HG03571 (cell line): ENCODE data around the gene NNT.
"Not testable (repeated sequence)": the region's sequence is repeated elsewhere in the genome, so short reads cannot be mapped to it uniquely, and the experiment has no call there.

Source experiments
- ATAC-seq: cut with Tn5 transposase; IDR thresholded peaks from one replicate; pipeline ENCODE4 v1.9.1; 2021; ENCODE audit not compliant: unreplicated experiment

NNT gene

DNA sequence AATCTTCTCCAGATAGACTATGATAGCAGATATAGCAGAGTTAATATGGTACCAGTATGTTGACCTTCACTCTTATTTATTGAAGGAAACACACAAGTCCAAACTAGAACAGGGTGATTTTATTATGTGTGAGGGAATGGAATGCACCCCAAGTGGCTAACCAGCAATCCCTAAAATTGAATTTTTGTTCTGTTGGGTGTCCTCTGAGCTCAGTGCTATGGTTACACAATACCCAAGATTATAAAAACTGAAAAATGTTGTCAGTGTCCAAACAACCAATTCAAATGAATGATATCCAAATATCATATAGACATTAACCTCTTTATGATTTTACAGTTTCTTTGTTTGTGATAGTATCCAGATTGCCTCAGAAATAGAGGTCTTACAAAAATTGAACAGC lies 60.9 kb downstream of the NNT start:
- no peak for ATAC-seq

DNA sequence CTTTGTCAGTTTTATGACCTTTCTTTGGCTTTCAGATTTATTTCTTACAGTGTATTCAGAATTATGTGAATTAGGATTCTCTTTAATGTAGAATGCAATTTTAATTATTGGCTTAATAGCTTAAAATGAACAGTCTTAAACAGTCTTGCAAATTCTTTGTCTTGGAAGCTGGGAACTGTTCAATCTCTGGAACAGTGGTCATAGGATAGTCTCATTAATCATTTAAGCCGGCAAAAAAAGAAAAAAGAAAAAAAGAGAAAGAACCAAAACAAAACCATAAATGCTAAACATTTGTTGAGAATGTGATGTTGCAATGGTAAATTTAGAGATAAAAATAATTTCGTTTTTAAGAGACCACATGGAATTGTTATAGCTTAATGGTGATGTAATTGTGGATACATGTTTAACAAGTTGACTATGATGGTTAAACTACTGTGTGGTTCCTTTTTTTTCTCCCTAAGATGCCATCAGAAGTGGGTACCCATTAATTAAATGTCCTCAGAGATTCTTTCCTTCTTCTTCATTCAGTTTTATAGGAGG lies 61.6 kb downstream of the NNT start:
- ATAC-seq = no peak

- not testable (repeated sequence) for ATAC-seq
These were observed 62.8 kb downstream of the NNT start for GRCh38 chr5:43665749-43666148.

GRCh38 chr5:43666728-43667127 lies 63.7 kb downstream of the NNT start:
- ATAC-seq = not testable (repeated sequence)

DNA sequence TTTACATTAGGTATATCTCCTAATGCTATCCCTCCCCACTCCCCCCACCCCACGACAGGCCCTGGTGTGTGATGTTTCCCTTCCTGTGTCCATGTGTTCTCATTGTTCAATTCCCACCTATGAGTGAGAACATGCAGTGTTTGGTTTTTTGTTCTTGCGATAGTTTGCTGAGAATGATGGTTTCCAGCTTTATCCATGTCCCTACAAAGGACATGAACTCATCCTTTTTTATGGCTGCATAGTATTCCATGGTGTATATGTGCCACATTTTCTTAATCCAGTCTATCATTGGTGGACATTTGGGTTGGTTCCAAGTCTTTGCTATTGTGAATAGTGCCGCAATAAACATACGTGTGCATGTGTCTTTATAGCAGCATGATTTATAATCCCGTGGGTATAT lies 64.4 kb downstream of the NNT start:
- not testable (repeated sequence) for ATAC-seq

DNA sequence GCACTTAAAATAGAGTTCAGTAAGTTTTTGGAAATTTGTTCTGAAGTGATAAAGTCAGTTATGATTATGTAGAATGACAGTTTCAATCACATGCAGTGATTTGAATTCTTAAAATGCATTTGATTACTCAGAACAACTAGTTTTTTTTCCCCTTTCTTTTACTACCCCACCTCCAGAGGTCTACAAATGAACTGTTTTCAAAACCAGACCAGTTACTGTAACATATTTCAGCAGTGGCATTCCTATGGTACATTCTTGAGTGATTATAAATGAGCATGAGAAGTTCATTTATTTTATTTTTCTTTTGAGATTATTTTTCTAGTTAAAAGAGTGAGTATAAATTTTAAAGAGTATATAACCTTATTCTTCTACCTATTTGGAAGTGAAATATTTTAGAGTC lies 71.6 kb downstream of the NNT start:
- ATAC-seq = no peak

DNA sequence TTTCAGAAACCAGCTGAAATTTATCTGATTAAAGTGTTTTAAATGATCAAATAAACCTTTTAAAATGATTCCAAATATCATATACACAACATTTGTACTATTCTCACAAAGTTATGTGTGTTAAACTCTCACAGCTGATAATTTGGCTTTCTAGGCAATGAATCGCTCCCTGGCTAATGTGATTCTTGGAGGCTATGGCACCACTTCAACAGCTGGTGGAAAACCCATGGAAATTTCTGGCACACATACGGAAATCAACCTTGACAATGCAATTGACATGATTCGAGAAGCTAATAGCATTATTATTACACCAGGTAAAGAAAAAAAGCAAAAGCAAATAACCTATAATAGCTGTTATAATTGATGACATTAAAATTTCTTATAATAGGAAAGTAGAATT lies 72.4 kb downstream of the NNT start:
- ATAC-seq = no peak

- ATAC-seq = no peak
These were observed 73.3 kb downstream of the NNT start for GRCh38 chr5:43676083-43676840.

DNA sequence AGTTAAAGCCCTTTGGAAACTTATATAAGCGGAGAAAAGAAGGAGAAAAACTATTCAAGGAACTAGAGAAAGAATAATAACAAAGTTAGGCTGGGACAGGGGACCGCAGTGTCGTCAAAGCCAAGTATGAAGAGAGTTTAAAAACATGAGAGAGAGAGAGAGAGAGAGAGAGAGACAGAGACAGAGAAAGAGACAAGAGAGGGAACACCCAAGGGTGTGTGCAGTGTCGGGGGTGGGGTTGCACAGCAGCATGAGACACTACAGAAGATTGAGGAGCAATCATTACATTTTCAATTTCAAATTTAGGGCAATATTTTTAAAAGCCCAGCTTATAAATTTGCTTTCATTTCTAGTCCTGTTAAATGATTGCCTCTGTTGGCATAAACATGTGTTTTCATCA lies 74.3 kb downstream of the NNT start:
- ATAC-seq = no peak

DNA sequence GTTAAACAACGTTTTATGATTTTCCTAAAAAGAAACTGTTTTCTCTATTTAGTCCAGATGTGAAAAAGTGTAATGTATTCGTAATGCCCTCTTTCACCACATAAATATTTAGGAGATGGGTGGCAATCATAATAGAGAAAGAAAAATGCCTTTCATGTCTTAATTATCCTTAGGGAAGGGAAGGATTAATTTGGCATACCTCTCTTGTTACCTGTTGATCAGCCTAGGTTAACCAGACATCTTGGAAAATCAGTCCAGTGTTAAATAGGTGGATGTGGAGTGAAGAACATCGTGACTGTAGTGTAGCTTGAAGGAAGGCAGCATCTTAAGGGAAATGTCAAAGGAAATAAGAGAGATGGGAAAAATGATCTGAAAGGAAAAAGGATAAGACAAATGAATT lies 76.2 kb downstream of the NNT start:
- no peak for ATAC-seq

DNA sequence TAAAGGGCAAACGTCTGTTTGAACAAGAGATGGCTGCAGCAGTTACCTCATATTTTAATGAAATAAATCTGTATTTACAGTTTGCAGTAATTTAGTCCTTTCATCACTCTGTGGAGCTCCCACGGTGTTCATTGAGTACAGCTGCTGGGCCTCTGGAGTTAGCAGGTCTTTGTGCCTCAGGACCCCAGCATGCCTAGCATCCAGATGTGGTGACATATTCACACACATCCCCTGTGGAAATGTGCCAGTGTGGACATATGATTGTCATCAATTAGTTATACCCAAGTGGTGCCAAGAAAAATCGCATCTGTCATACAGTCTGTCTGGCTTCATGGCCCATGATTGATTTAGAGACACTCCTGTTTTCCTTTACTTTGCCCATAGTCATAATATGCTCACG lies 77.3 kb downstream of the NNT start:
- ATAC-seq = no peak

DNA sequence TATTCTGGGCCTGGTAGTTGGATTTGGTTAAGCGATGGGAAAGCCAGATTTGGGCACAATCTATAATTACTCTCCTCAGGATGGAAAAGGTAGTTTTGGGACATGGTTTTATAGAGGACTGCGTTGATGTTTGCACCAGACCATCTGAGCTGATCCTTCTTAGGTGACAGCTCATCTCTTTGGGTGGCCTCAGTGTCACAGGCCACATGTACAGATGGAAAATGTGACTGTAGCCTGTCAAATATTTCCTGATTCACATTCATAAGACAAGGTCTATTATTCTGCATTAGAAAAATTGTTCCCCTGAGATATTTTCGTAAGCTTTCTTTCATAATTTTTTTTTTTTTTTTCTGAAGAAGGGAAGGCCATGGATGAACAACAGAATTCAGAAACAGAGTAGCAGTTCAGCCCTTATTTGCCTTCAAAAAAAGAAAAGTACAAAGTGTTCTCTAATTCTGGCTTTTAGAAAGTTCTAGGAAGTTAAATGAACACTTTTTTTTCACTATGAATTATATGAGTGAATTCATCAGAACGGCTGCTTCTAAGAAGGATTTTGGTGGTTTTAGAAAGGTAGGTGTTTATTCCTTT lies 81.0 kb downstream of the NNT start:
- no peak for ATAC-seq

DNA sequence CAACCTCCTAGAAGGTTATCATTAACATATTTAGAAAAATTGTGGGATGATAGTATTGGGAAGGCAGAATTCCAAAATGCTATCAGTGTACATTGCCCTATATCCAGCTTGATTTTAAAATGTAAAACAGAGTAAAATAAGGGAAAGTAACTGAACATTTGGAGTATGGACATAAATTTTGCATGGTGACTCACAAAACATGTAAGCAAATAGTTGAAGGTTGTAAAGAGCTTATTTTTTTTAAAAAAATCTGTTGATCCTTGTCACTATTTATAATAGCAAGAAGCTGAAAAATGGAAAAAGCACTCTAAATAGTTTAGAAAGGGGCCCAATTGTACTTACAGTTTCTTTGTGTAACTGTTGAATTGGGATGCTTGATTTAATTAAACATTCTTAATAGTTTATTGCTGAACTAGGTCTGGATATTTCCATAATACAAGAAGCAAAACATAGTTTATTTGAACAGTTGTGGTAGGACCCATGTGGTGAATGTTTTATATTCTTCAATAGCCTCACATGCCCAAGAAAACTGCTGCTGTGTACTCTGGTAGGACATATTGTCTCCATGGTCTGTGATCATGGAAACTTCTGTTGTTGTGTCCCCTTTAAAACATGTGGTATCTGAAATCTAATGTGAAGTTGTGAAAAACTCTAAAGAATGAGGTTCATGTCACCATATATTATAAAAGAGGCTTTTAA lies 82.4 kb downstream of the NNT start:
- no peak for ATAC-seq

GRCh38 chr5:43687275-43687674 lies 84.3 kb downstream of the NNT start:
- ATAC-seq = no peak

GRCh38 chr5:43691275-43691674 lies 88.3 kb downstream of the NNT start:
- ATAC-seq = no peak

DNA sequence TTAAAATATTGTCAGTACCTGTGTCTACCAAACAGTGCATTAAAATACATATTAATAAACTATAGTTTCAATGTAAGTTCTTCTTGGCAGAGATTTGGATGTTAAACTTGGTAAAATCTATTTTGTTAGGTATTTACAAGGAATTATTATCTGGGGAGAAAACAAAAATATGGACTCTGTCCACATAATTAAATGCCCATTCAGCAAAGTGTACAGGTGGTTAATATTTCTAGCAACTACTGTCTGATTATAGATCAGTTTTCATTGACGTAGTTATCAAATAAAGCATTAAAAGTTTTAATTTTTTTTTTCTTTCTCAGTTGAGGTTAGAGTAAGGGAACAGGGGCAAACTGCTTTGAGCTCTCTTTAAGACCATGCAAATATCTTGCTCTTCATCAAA lies 88.9 kb downstream of the NNT start:
- no peak for ATAC-seq

DNA sequence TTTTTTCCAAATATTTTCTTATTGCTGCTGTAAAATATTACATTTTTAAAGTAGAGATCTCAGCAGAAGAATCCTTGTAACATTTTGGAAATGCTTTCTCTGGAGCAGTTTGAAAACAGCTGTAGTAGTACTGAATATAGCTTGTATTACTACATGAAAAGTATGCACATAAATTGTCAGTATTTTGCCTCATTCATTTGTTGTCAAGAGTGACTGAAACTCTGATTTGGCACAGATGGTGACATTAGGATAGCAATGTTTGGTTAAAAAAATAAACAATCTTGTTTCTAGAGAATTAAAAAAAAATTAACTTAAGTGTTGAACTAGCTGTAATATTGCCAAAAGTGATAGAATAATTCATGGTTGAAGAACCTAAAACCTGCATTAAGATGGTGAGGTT lies 90.4 kb downstream of the NNT start:
- no peak for ATAC-seq

DNA sequence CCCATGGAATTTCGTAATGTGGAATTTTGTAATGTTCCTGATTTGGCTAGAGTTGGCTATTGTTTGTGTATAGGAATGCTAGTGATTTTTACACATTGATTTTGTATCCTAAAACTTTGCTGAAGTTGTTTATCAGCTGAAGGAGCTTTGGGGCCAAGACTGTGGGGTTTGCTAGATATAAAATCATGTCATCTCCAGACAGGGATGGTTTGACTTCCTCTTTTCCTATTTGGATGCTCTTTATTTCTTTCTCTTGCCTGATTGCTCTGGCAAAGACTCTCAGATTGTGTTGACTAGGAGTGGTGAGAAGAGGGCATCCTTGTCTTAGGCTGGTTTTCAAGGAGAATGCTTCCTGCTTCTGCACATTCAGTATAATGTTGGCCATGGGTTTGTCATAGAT lies 91.0 kb downstream of the NNT start:
- ATAC-seq = no peak

DNA sequence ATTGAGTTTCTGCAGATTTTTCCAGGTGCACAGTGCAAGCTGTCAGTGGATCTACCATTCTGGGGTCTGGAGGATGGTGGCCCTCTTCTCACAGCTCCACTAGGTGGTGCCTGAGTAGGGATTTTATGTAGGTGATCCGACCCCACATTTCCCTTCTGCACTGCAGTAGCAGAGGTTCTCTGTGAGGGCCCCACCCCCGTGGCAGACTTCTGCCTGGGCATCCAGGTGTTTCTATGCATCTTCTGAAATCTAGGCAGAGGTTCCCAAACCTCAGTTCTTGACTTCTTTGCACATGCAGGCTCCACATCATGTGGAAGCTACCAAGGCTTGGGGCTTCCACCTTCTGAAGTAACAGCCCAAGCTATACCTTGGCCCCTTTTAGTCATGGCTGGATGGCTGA lies 93.5 kb downstream of the NNT start:
- ATAC-seq = not testable (repeated sequence)

DNA sequence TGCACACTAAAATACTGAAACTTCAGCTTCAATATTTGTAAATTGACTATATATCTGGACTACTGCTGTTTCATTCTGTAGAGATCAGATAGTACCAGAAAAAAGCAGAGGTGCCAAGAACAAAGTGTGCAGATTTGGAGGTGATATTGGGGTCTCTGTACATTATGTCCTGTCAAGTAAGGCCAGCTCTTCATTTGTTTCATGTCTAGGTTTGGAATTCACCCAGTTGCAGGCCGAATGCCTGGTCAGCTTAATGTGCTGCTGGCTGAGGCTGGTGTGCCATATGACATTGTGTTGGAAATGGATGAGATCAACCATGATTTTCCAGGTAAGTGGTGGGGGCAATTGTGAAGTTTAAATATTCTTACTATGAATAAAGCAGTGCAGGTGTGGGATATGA lies 96.9 kb downstream of the NNT start:
- ATAC-seq = no peak

DNA sequence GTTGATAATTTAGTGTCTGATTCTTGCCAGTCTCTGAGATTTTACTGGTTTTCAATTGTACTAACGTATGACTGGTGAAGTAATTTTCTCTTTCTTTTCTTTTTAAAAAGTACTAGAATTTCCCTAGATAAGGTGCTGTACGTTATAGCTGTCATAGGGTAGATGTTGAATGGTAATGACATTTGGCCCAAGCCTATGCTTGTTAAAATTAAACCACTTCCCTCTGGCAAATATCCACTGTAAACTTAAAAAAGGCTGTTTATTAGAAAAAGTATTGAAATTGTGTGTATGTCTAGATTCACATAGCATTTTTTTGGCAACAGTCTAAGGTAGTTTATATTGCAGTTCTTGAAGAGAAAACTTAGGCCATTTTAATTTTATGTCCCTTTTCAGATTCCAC lies 97.6 kb downstream of the NNT start:
- ATAC-seq = no peak

GRCh38 chr5:43701227-43701626 lies 98.2 kb downstream of the NNT start:
- no peak for ATAC-seq
